H1 (cell line): ENCODE measurements around the gene CRYM. TPM values are rescaled to one million over a fixed set of nuclear protein-coding genes. Genes with fewer than 3 reads are reported as not detected.
"Not testable (repeated sequence)": the region's sequence is repeated elsewhere in the genome, so short reads cannot be mapped to it uniquely, and the experiment has no call there.

ENCODE experiments used
- CTCF ChIA-PET: fragments of 300-600 bp; sonication (Branson Sonifier 250); formaldehyde crosslinking; loops from one replicate; lab custom pipeline; 2021; ENCODE audit not compliant: partially characterized antibody; lab: Charles Lee
- POLR2A ChIA-PET: fragments of 300-600 bp; sonication (Branson Sonifier 250); formaldehyde crosslinking; loops from one replicate; lab custom pipeline; 2021; ENCODE audit warnings: inconsistent platforms; ENCODE audit not compliant: partially characterized antibody; lab: Charles Lee
- DNase-seq, 2 experiments: peaks; one replicate each; pipeline versions ENCODE4 v3.0.0 to v3.0.0-alpha.2; 2010 to 2022; ENCODE audit warnings: low spot score in 2 of 2, low read depth in 1 of 2, mixed read lengths in 1 of 2
- FAIRE-seq: peaks from 2 replicates; lab custom pipeline; 2011; peaks lifted over from hg19 to GRCh38; lab: Jason Lieb, UNC
- H2AFZ ChIP-seq: 2 replicates; pipeline ENCODE4 v1.8.1; 2012; ENCODE audit warnings: low read length, inconsistent platforms
- H2AK5ac ChIP-seq: 2 replicates; pipeline ENCODE4 v1.6.1; 2013; ENCODE audit warnings: low read depth, low read length
- H2BK120ac ChIP-seq: replicated peaks from 2 replicates; pipeline ENCODE3; 2013; ENCODE audit warnings: low read depth, low read length, inconsistent platforms
- H2BK12ac ChIP-seq: 2 replicates; pipeline ENCODE4 v1.6.1; 2013; ENCODE audit warnings: low read depth, low read length
- H2BK15ac ChIP-seq: 2 replicates; pipeline ENCODE4 v1.6.1; 2013; ENCODE audit warnings: low read length
- H2BK20ac ChIP-seq: 2 replicates; pipeline ENCODE4 v1.6.1; 2013; ENCODE audit warnings: low read length
- H2BK5ac ChIP-seq: 2 replicates; pipeline ENCODE4 v1.6.1; 2013; ENCODE audit warnings: low read depth, low read length
- H3K14ac ChIP-seq: 2 replicates; pipeline ENCODE4 v1.6.1; 2013; ENCODE audit warnings: inconsistent platforms; ENCODE audit not compliant: insufficient read length
- H3K18ac ChIP-seq: 2 replicates; pipeline ENCODE4 v1.6.1; 2013; ENCODE audit warnings: low read length; ENCODE audit errors: extremely low read depth
- H3K23ac ChIP-seq: 2 replicates; pipeline ENCODE4 v1.6.1; 2013; ENCODE audit warnings: inconsistent platforms; ENCODE audit not compliant: insufficient read length
- H3K23me2 ChIP-seq: 2 replicates; pipeline ENCODE4 v1.6.1; 2013; ENCODE audit warnings: low read depth, low read length
- H3K27ac ChIP-seq: 2 replicates; pipeline ENCODE4 v1.6.1; 2011; ENCODE audit warnings: low read depth, low read length, inconsistent platforms
- H3K27me3 ChIP-seq, 4 experiments: replicated peaks in 1 of 4; 1 replicate in 1 of 4; 2 replicates in 3 of 4; pipeline versions ENCODE4 v1.6.1 to v1.8.1; 2011 to 2013; ENCODE audit warnings: low read length in 3 of 4, mild to moderate bottlenecking in 3 of 4, inconsistent platforms in 2 of 4, mixed read lengths in 2 of 4, moderate library complexity in 1 of 4; ENCODE audit not compliant: control insufficient read depth in 3 of 4, insufficient read depth in 3 of 4; ENCODE audit errors: extremely low read depth in 1 of 4
- H3K36me3 ChIP-seq, 4 experiments: 2 replicates each; pipeline versions ENCODE4 v1.6.1 to v1.8.1; 2011 to 2013; ENCODE audit warnings: mild to moderate bottlenecking in 4 of 4, low read length in 3 of 4, moderate library complexity in 2 of 4, control low read depth in 1 of 4, inconsistent platforms in 1 of 4; ENCODE audit not compliant: insufficient read depth in 4 of 4, control insufficient read depth in 2 of 4
- H3K4ac ChIP-seq: replicated peaks from 2 replicates; pipeline ENCODE3; 2013; ENCODE audit warnings: low read length, low read depth, mixed read lengths, inconsistent platforms; ENCODE audit not compliant: insufficient read length
- H3K4me1 ChIP-seq, 4 experiments: replicated peaks in 1 of 4; 1 replicate in 1 of 4; 2 replicates in 3 of 4; pipeline versions ENCODE4 v1.6.1 to v1.8.1; 2011 to 2013; ENCODE audit warnings: low read length in 3 of 4, inconsistent platforms in 2 of 4, mixed read lengths in 1 of 4; ENCODE audit not compliant: insufficient read depth in 4 of 4, control insufficient read depth in 3 of 4
- H3K4me2 ChIP-seq, 2 experiments: 2 replicates each; pipeline versions ENCODE4 v1.6.1 to v1.8.1; 2011 to 2013; ENCODE audit warnings: low read depth in 2 of 2, low read length in 2 of 2, control low read depth in 1 of 2, inconsistent platforms in 1 of 2, mild to moderate bottlenecking in 1 of 2; ENCODE audit not compliant: insufficient read depth in 1 of 2
- H3K4me3 ChIP-seq, 4 experiments: fragments of 200-600, 300-600 bp in 1 of 4; sonication (generic), shearing (Covaris generic), sonication (Bioruptor Twin) in 1 of 4; 2 replicates each; pipeline versions ENCODE4 v1.5.1 to v1.8.1; 2011 to 2016; ENCODE audit warnings: low read length in 4 of 4, low read depth in 3 of 4, control low read depth in 2 of 4, inconsistent platforms in 2 of 4, mild to moderate bottlenecking in 2 of 4, mixed read lengths in 1 of 4, moderate library complexity in 1 of 4; ENCODE audit not compliant: insufficient read depth in 2 of 4; ENCODE audit errors: extremely low read depth in 1 of 4
- H3K56ac ChIP-seq: replicated peaks from 2 replicates; pipeline ENCODE3; 2013; ENCODE audit warnings: low read depth, mild to moderate bottlenecking, mixed read lengths, low read length, inconsistent platforms; ENCODE audit not compliant: insufficient read length
- H3K79me1 ChIP-seq: 2 replicates; pipeline ENCODE4 v1.6.1; 2013; ENCODE audit warnings: low read depth, low read length, control low read depth
- H3K79me2 ChIP-seq, 2 experiments: 2 replicates each; pipeline versions ENCODE4 v1.6.1 to v1.8.1; 2012 to 2013; ENCODE audit warnings: low read length in 2 of 2, mild to moderate bottlenecking in 2 of 2, inconsistent platforms in 1 of 2; ENCODE audit not compliant: insufficient read depth in 2 of 2, control insufficient read depth in 1 of 2
- H3K9ac ChIP-seq, 4 experiments: replicated peaks in 1 of 4; 1 replicate in 1 of 4; 2 replicates in 3 of 4; pipeline versions ENCODE4 v1.6.1 to v1.8.1; 2011 to 2013; ENCODE audit warnings: low read depth in 3 of 4, low read length in 3 of 4, control low read depth in 2 of 4, mild to moderate bottlenecking in 2 of 4, moderate library complexity in 2 of 4, inconsistent platforms in 1 of 4; ENCODE audit errors: extremely low read depth in 1 of 4
- H3K9me3 ChIP-seq, 2 experiments: 2 replicates each; pipeline versions ENCODE4 v1.6.1 to v1.8.1; 2012 to 2013; ENCODE audit warnings: mild to moderate bottlenecking in 2 of 2, moderate library complexity in 2 of 2, control low read depth in 1 of 2, inconsistent platforms in 1 of 2, low read depth in 1 of 2, low read length in 1 of 2, mixed read lengths in 1 of 2; ENCODE audit not compliant: insufficient read depth in 2 of 2
- H4K20me1 ChIP-seq, 2 experiments: replicated peaks in 1 of 2; 2 replicates each; pipeline versions ENCODE3 to v1.8.1; 2011 to 2013; ENCODE audit warnings: inconsistent platforms in 2 of 2, low read length in 2 of 2, mild to moderate bottlenecking in 1 of 2; ENCODE audit not compliant: insufficient read depth in 2 of 2, control insufficient read depth in 1 of 2
- H4K5ac ChIP-seq: 2 replicates; pipeline ENCODE4 v1.6.1; 2013; ENCODE audit warnings: low read length, low read depth, mixed read lengths, inconsistent platforms; ENCODE audit not compliant: insufficient read length
- H4K8ac ChIP-seq: 2 replicates; pipeline ENCODE4 v1.8.0; 2013; ENCODE audit warnings: mild to moderate bottlenecking, moderate library complexity, low read length, inconsistent platforms; ENCODE audit not compliant: insufficient read depth; ENCODE audit errors: extremely low read depth
- H4K91ac ChIP-seq: replicated peaks from 2 replicates; pipeline ENCODE3; 2013; ENCODE audit warnings: low read length, mixed read lengths, inconsistent platforms; ENCODE audit not compliant: insufficient read length
- WGBS, 2 experiments: shearing (Covaris generic) in 1 of 2; methylation state at CpG; one replicate each; pipeline versions ENCODE4 v1.1.6 to v1.1.7; 2013 to 2015; ENCODE audit warnings: low lambda C conversion rate in 2 of 2, mixed read lengths in 2 of 2, inconsistent platforms in 1 of 2, low coverage in 1 of 2, missing lambda C conversion rate in 1 of 2; ENCODE audit not compliant: insufficient replicate concordance in 2 of 2, insufficient coverage in 1 of 2, insufficient read length in 1 of 2; ENCODE audit errors: extremely low coverage in 1 of 2, missing lambda C conversion rate in 1 of 2; 5-methylcytosine and 5-hydroxymethylcytosine counted together
- polyA plus RNA-seq, 7 experiments: library from polyadenylated mRNA; depleted of rRNA in 3 of 7; stranded (reverse) in 5 of 7; unstranded in 2 of 7; fragments of >200 nt in 5 of 7; fragments of 200-250 nt in 2 of 7; gene quantifications; 1 replicate in 5 of 7; 2 replicates in 1 of 7; 4 replicates in 1 of 7; pipeline versions ENCODE4 v1.2.1 to v1.2.3, GENCODE V29; 2011 to 2013; ENCODE audit warnings: missing spikeins in 2 of 7, mixed read lengths in 2 of 7
- total RNA-seq: library from RNA; stranded (reverse); fragmentation: NEBNext Ultra II Directional; extraction: Animal tissue kit (Norgen Biotek cat#: 25700); gene quantifications from 2 replicates; pipeline ENCODE4 v1.2.1, GENCODE V29; 2021

The CRYM gene
- total and polyA plus RNA-seq, 2 of the 8 experiments (the other 6 are each of a cell fraction or from before 2014, with no cell fraction given): 12.9 to 40.4 TPM

- H2BK20ac ChIP-seq, H3K4me1 ChIP-seq, H3K27me3 ChIP-seq, DNase-seq, H3K36me3 ChIP-seq, H2BK12ac ChIP-seq, FAIRE-seq, H3K18ac ChIP-seq, H2AFZ ChIP-seq, H3K9me3 ChIP-seq, H3K4me2 ChIP-seq, H3K9ac ChIP-seq, H4K8ac ChIP-seq, H3K79me1 ChIP-seq, H3K56ac ChIP-seq, H4K91ac ChIP-seq, H3K4me3 ChIP-seq, H2AK5ac ChIP-seq, H3K23me2 ChIP-seq, H3K23ac ChIP-seq, H4K5ac ChIP-seq, H4K20me1 ChIP-seq, H3K14ac ChIP-seq, H3K79me2 ChIP-seq, POLR2A ChIA-PET, H3K27ac ChIP-seq, H2BK120ac ChIP-seq, H2BK15ac ChIP-seq, H3K4ac ChIP-seq, H2BK5ac ChIP-seq: not testable (repeated sequence)
- CTCF ChIA-PET: interaction anchor here (2.7 kb wide), 1 partner anchor 12 kb away, joined by 7 read pairs; no protein-coding TSS in a partner anchor
- WGBS, 2 experiments: 97% methylated on average over 23 of the region's 25 CpGs; no CpG with 5 or more reads in 1 of the 2 experiments
These were observed 34.8 kb upstream of the CRYM start for GRCh38 chr16:21312863-21313372.

GRCh38 chr16:21312046-21312445, 34.0 kb upstream of the CRYM start:
- H3K27ac ChIP-seq, H3K4me2 ChIP-seq, H4K5ac ChIP-seq, H4K8ac ChIP-seq, H3K4ac ChIP-seq, H3K79me2 ChIP-seq, H4K91ac ChIP-seq, H3K4me3 ChIP-seq, H3K14ac ChIP-seq, H2BK5ac ChIP-seq, H3K36me3 ChIP-seq, H2BK12ac ChIP-seq, H3K23me2 ChIP-seq, H2AFZ ChIP-seq, H3K56ac ChIP-seq, H3K23ac ChIP-seq, H4K20me1 ChIP-seq, H2BK15ac ChIP-seq, H3K27me3 ChIP-seq, H2AK5ac ChIP-seq, H3K79me1 ChIP-seq, H3K18ac ChIP-seq, H3K4me1 ChIP-seq, H2BK120ac ChIP-seq, POLR2A ChIA-PET, H3K9ac ChIP-seq, DNase-seq, H3K9me3 ChIP-seq, H2BK20ac ChIP-seq, FAIRE-seq: not testable (repeated sequence)
- CTCF ChIA-PET: interaction anchor here (2.7 kb wide), 1 partner anchor 11 kb away, joined by 7 read pairs; no protein-coding TSS in a partner anchor
- 89% methylated on average over 18 of the region's 18 CpGs; no CpG with 5 or more reads in 1 of the 2 experiments for WGBS, 2 experiments
